H9 (cell line): ENCODE results near the gene TAT. TPM values are rescaled to one million over a fixed set of nuclear protein-coding genes. Genes with fewer than 3 reads are reported as not detected.

Source experiments
- DNase-seq: peaks from one replicate; pipeline ENCODE4 v3.0.0-alpha.2; 2017
- H2AFZ ChIP-seq: one replicate; pipeline ENCODE4 v1.6.1; 2013; ENCODE audit warnings: mild to moderate bottlenecking, low read length, control low read depth, moderate library complexity
- H2AK5ac ChIP-seq: 2 replicates; pipeline ENCODE4 v1.6.1; 2013; ENCODE audit warnings: low read length, control low read depth, mixed read lengths; ENCODE audit not compliant: insufficient read length
- H2BK120ac ChIP-seq: one replicate; pipeline ENCODE4 v1.6.1; 2013; ENCODE audit warnings: low read depth, mild to moderate bottlenecking, low read length, control low read depth, inconsistent platforms; ENCODE audit not compliant: poor library complexity, severe bottlenecking
- H2BK12ac ChIP-seq: 2 replicates; pipeline ENCODE4 v1.6.1; 2013; ENCODE audit warnings: low read length, control low read depth, mixed read lengths, low read depth; ENCODE audit not compliant: insufficient read length
- H2BK15ac ChIP-seq: 2 replicates; pipeline ENCODE4 v1.6.1; 2013; ENCODE audit warnings: low read depth, low read length, control low read depth
- H2BK20ac ChIP-seq: one replicate; pipeline ENCODE4 v1.6.1; 2013; ENCODE audit warnings: low read depth, mild to moderate bottlenecking, low read length, control low read depth, inconsistent platforms; ENCODE audit not compliant: poor library complexity, severe bottlenecking
- H2BK5ac ChIP-seq: 2 replicates; pipeline ENCODE4 v1.6.1; 2013; ENCODE audit warnings: low read length, control low read depth, mixed read lengths; ENCODE audit not compliant: insufficient read length
- H3K14ac ChIP-seq: 2 replicates; pipeline ENCODE4 v1.6.1; 2013; ENCODE audit warnings: low read length, control low read depth; ENCODE audit not compliant: insufficient read depth
- H3K18ac ChIP-seq: 2 replicates; pipeline ENCODE4 v1.6.1; 2013; ENCODE audit warnings: low read depth, mild to moderate bottlenecking, mixed read lengths, low read length, control low read depth; ENCODE audit not compliant: insufficient read length
- H3K23ac ChIP-seq: 2 replicates; pipeline ENCODE4 v1.6.1; 2013; ENCODE audit warnings: low read length, control low read depth, mixed read lengths, low read depth; ENCODE audit not compliant: insufficient read length
- H3K23me2 ChIP-seq: 2 replicates; pipeline ENCODE4 v1.6.1; 2013; ENCODE audit warnings: low read depth, mild to moderate bottlenecking, mixed read lengths, low read length, control low read depth; ENCODE audit not compliant: insufficient read length, poor library complexity, severe bottlenecking
- H3K27ac ChIP-seq: 2 replicates; pipeline ENCODE4 v1.5.1; 2013; ENCODE audit warnings: low read length, control low read depth, mixed read lengths, low read depth; ENCODE audit not compliant: insufficient read length
- H3K27me3 ChIP-seq: 2 replicates; pipeline ENCODE4 v1.6.1; 2013; ENCODE audit warnings: low read length, control low read depth, inconsistent platforms; ENCODE audit not compliant: insufficient read depth
- H3K4ac ChIP-seq: 2 replicates; pipeline ENCODE4 v1.6.1; 2013; ENCODE audit warnings: low read depth, mild to moderate bottlenecking, control low read depth, inconsistent platforms, low read length, moderate library complexity
- H3K4me1 ChIP-seq: 2 replicates; pipeline ENCODE4 v1.6.1; 2013; ENCODE audit warnings: low read length, control low read depth, inconsistent platforms; ENCODE audit not compliant: insufficient read depth
- H3K4me2 ChIP-seq: 2 replicates; pipeline ENCODE4 v1.6.1; 2013; ENCODE audit warnings: low read length, control low read depth, mixed read lengths; ENCODE audit not compliant: insufficient read length, insufficient read depth
- H3K56ac ChIP-seq: 2 replicates; pipeline ENCODE4 v1.6.1; 2013; ENCODE audit warnings: low read depth, mild to moderate bottlenecking, mixed read lengths, low read length, control low read depth; ENCODE audit not compliant: insufficient read length
- H3K79me1 ChIP-seq: 2 replicates; pipeline ENCODE4 v1.6.1; 2013; ENCODE audit warnings: low read depth, mild to moderate bottlenecking, moderate library complexity, low read length, control low read depth, inconsistent platforms; ENCODE audit not compliant: insufficient read depth, poor library complexity, severe bottlenecking
- H3K79me2 ChIP-seq: 2 replicates; pipeline ENCODE4 v1.6.1; 2013; ENCODE audit warnings: low read length, control low read depth, inconsistent platforms; ENCODE audit not compliant: insufficient read depth
- H3K9ac ChIP-seq: 2 replicates; pipeline ENCODE4 v1.6.1; 2013; ENCODE audit warnings: low read length, control low read depth, mixed read lengths; ENCODE audit not compliant: insufficient read length; ENCODE audit errors: extremely low read depth
- H3K9me3 ChIP-seq: one replicate; pipeline ENCODE4 v1.6.1; 2013; ENCODE audit warnings: low read depth, low read length, inconsistent platforms; ENCODE audit not compliant: control insufficient read depth
- H3T11ph ChIP-seq: one replicate; pipeline ENCODE4 v1.6.1; 2013; ENCODE audit warnings: mild to moderate bottlenecking, low read length, control low read depth, inconsistent platforms
- H4K20me1 ChIP-seq: one replicate; pipeline ENCODE4 v1.6.1; 2013; ENCODE audit not compliant: control insufficient read depth, insufficient read length, insufficient read depth
- H4K5ac ChIP-seq: 2 replicates; pipeline ENCODE4 v1.6.1; 2013; ENCODE audit warnings: low read depth, mild to moderate bottlenecking, mixed read lengths, low read length, control low read depth; ENCODE audit not compliant: insufficient read length
- H4K8ac ChIP-seq: replicated peaks from 2 replicates; pipeline ENCODE4 v1.6.1; 2013; ENCODE audit warnings: low read length, control low read depth, mixed read lengths, low read depth; ENCODE audit not compliant: insufficient read length
- H4K91ac ChIP-seq: 2 replicates; pipeline ENCODE4 v1.6.1; 2013; ENCODE audit warnings: low read depth, mild to moderate bottlenecking, moderate library complexity, mixed read lengths, low read length, control low read depth; ENCODE audit not compliant: insufficient read length
- H3K27ac Mint-ChIP-seq, 3 experiments: 2 replicates in 2 of 3; 3 replicates in 1 of 3; pipeline ENCODE4 v1.8.0; 2020 to 2021; ENCODE audit warnings: mixed read lengths in 3 of 3, mild to moderate bottlenecking in 1 of 3, moderate library complexity in 1 of 3
- H3K27me3 Mint-ChIP-seq: 2 replicates; pipeline ENCODE4 v1.8.0; 2021; ENCODE audit warnings: low read depth, mild to moderate bottlenecking, moderate library complexity, mixed read lengths
- H3K36me3 Mint-ChIP-seq, 3 experiments: 2 replicates in 2 of 3; 3 replicates in 1 of 3; pipeline ENCODE4 v1.8.0; 2020 to 2021; ENCODE audit warnings: low read depth in 3 of 3, mixed read lengths in 3 of 3; ENCODE audit not compliant: insufficient read depth in 1 of 3
- H3K4me1 Mint-ChIP-seq, 2 experiments: 2 replicates each; pipeline ENCODE4 v1.8.0; 2020; ENCODE audit warnings: mixed read lengths in 2 of 2
- H3K4me3 Mint-ChIP-seq, 2 experiments: 2 replicates in 1 of 2; 3 replicates in 1 of 2; pipeline ENCODE4 v1.8.0; 2020 to 2021; ENCODE audit warnings: mild to moderate bottlenecking in 2 of 2, mixed read lengths in 2 of 2, moderate library complexity in 1 of 2
- H3K9me3 Mint-ChIP-seq, 2 experiments: 2 replicates in 1 of 2; 3 replicates in 1 of 2; pipeline ENCODE4 v1.8.0; 2020; ENCODE audit warnings: mild to moderate bottlenecking in 2 of 2, mixed read lengths in 2 of 2, moderate library complexity in 1 of 2
- CTCF ChIP-seq: fragments of 200-600 bp; sonication (generic); conservative IDR thresholded peaks from 3 replicates; pipeline ENCODE4 v1.8.0; 2021; ENCODE audit warnings: antibody characterized with exemption, mild to moderate bottlenecking
- total RNA-seq: library from RNA; stranded (reverse); gene quantifications from 2 replicates; pipeline ENCODE4 v1.2.1, GENCODE V29; 2021

TAT gene
- total RNA-seq, 1 experiment from 2014 or later, result not detected

GRCh38 chr16:71547168-71547567 lies 29.7 kb downstream of the TAT start:
- H3K27me3 ChIP-seq, result no peaks in the 10 kb centered on the region
- Mint-ChIP-seq H3K27ac (no peak overlapping the region), H3K36me3 (no peaks in the 10 kb centered on the region), H3K9me3 (peaks cover 0 to 2% of the 10 kb centered on the region in 2 experiments; a peak in 1 of 5 replicates), H3K4me1 (peaks cover 2 to 3% of the 10 kb centered on the region in 2 experiments), H3K27me3 (peaks cover 14% of the 10 kb centered on the region), H3K4me3 (no peak overlapping the region)
- H3T11ph ChIP-seq, result no peak overlapping the region
- no peaks in the 10 kb centered on the region for H4K20me1 ChIP-seq
- no peaks in the 10 kb centered on the region for H3K4me1 ChIP-seq
- no peak overlapping the region for H2BK12ac ChIP-seq
- no peak overlapping the region for H4K8ac ChIP-seq
- H3K27ac ChIP-seq, result no peak overlapping the region
- H3K56ac ChIP-seq, result no peak overlapping the region
- no peak overlapping the region for H3K9ac ChIP-seq
- no peak overlapping the region for H2BK20ac ChIP-seq
- H3K18ac ChIP-seq, result no peak overlapping the region
- no peak overlapping the region for H2BK120ac ChIP-seq
- no peaks in the 10 kb centered on the region for H3K79me1 ChIP-seq
- no peak overlapping the region for H2BK5ac ChIP-seq
- H3K14ac ChIP-seq, result no peak overlapping the region
- no peak overlapping the region for H3K4me2 ChIP-seq
- no peak for DNase-seq
- no peak overlapping the region for H3K23ac ChIP-seq
- no peak overlapping the region for H2AFZ ChIP-seq
- no peaks in the 10 kb centered on the region for H3K9me3 ChIP-seq
- H3K23me2 ChIP-seq, result no peaks in the 10 kb centered on the region
- H3K79me2 ChIP-seq, result no peaks in the 10 kb centered on the region
- H2BK15ac ChIP-seq, result no peak overlapping the region
- no peak overlapping the region for H2AK5ac ChIP-seq
- H3K4ac ChIP-seq, result no peak overlapping the region
- no peak overlapping the region for H4K5ac ChIP-seq
- no peak overlapping the region for H4K91ac ChIP-seq
- TF ChIP-seq CTCF, result no peak
